ENCODE results near the gene ADSL.

Gene ADSL

DNA sequence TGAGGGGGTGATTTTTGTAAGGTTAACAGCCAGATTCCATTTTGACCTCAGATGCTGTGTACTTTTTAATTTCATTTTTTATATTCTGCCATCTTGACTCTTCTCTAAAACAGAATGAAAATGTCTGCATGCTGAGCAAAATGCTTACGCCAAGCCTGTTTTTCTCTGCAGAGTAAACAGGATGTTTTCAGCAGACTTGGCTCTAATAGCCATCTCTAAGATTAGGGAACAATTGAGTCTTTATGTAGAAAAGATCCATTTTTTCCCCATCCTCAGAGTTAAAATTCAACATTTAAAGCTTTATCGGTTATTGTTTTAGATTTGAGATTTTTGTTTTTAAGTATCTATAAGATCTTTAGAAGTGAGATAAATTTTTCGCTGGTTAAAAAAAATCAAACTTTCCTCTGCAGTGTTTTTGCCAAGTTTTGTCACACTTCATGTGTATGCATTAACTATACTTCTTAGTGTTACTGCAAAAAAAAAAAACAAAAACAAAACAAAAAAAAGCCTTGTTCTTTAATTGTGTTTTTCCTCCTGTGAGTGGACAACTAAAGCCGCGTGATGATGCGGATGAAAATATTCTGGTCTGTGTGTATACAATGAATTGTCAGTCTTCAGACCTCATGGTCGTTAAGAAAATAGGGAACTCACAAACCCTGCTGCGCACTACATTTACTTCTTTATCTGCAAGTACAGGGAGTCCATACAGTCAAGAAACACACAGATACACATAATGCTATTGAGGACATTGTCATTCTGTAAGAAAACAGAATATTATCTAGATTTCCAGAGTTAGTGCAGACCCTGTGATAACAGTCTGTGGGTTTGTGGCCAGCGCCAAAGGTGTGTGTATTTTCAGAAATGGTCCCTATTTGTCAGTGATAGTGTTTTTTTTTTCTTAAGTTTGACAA is 17.5 kb upstream of the ADSL start:
- no peak for DNase-seq

DNA sequence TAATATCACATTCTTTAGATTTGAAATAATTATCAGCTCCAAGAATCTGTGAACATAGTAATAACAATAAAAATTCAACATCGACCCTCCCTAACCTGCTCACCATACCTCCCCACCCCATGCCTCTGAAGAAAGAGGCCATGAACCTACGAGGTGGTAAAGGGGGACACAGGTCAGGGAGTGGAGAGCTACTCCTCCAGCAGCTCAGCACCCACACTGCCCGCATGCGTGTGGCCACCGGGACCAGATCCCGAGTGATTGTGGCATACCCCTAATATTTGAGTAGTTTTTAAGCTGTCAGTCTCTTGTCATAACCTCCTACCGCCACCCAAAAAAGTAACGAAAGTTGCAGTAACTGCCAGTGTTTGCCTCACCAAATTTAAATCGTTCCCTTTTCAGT is 16.8 kb upstream of the ADSL start:
- no peak for DNase-seq

DNA sequence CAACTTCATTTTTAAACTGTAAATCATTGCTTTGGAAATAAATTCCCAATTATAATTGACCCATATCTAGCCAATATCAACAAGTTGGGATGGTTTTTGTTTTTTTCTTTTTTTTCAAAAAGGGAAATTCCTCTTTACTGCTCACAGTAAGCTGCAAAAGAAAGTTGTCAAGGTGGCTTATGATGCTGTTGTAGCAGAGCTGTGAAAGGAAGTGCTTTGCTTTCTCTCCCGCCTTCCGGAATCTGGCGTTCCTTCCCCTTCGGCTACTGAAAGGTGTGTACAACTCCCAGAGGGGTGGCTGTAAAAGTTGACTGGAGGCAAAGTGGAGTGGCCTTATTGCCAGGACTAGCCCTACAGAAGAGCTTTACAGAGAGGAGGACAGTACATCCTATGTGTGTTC is 16.2 kb upstream of the ADSL start:
- DNase-seq, result no peak

DNA sequence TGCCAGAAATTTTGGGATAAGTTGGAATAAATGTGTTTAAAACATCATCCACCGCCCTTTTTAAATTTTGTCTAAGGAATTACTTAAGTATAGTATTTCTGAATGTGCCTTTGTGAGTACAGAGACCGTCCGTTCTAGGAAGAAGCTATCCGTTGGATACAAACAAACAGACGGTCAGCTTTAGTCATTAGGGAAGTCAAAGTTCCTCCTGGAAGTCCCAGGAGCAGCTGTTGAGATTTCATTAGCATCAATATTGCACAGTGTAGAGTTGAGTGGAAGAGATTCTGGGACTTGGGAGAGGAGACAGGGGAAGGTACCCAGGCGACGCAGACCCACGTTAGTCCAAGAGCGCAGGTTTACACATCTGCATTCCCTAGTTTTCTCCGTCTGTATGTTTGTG is 15.7 kb upstream of the ADSL start:
- DNase-seq, result no peak

DNA sequence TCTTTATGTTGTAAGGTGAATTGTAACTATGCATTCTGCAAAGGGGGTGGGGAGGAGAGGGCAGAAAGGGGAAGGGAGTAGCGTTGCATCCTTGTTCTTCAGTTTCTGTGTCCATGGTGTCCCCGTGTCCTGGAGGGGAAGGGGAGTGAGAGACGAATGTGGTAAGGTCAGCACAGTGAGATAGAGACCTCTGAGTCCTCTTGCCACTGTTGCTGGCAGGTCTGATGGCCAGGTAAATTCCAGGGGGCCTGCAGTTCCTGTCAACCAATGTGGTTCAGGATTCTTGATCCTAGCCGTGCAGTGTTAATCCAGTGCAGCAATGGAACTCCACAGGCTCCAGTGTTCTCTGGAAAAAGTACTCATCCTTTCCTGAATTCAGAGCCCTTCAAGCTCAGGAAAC is 14.6 kb upstream of the ADSL start:
- no peak for DNase-seq

DNA sequence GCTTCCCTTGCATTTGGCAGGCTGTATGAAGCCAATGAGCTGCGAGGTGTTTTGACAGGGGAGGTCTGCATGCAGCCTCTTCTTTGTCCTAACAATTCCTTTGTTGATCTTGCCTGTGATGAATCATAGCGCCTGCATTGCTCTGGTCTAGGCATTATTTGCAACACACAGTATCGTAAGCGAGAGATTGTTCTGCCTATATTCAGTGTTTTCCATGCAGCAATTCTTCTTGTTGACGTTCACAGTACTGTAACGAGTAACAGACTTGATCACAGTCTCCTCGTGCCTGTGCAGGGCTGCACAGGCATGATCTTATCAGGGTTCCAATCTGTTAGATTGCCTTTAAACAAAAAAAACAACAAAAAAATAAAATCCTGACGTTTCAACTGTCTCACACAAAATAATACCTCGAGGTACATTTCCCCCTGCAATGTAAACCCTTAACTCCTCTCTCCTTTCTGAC is 13.9 kb upstream of the ADSL start:
- no peak for DNase-seq

DNA sequence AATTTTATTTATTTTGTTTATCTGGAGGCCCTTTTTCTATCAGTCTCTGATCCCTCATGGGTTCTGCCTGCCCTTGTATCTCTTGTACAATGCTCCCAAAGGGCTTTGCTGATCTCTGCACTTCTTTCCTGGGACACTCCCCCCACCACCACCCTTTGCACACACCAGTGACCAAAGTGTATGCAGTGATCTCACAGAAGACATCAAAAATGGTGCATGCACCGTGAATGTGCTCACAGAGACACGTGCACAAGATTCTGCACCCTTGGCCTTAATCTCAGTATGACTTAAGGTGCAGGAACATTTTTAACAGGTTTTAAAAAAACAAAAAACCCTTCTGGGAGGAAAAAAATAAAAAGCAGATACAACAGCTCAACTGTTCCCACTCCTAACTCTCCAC is 12.2 kb upstream of the ADSL start:
- no peak for DNase-seq

DNA sequence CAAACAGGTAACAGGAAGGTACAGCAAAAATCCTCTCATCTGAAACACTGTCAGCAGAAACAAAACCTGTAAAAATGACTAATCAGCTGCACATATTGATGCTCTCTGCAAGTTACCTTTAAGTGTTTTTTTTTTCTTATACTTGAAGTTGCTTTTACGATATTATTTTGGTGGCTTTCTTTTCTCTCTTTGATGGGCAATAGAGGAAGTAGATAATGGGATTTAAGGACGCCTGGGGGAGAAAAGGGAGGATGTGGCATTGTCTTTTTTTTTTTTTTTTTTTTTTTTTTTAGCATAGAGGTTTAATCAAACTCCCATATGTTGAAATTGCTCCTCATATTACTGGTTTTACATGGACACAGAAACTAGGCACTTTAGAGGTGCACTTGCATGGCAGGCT is 11.4 kb upstream of the ADSL start:
- no peak for DNase-seq

DNA sequence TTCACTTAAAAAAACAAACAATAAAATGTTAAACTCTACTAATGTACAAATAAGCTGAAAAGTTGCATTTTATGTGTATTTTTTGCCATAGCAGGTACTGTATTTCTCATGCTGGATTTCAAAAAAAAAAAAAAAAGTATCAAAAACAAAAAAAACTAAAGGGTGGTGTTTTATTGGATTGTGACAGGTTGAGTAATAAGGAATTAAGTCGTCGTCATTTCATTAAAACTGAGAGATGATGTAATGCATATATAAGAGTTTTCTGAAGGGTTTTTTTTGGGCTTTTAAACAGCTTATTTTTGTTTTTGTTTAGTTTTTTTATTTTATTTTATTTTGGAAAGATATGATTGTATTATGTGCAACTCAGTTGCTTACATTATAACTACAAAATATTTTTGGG is 10.9 kb upstream of the ADSL start:
- no peak for DNase-seq

DNA sequence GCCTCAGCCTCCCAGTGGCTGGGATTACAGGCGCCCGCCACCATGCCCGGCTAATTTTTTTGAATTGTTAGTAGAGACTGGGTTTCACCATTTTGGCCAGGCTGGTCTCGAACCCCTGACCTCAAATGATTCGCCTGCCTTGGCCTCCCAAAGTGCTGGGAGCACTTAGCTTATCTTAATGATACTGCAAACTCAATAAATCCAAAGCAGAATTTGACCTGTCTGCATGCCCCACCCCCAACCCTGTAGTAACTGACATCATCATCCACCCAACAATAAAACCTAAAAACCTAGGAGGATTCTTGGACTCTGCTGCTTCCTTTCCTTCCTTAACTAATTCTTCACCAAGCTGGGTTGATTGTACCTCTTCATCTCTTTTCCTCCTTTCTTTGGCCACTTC is 6.3 kb upstream of the ADSL start:
- DNase-seq, result no peak

DNA sequence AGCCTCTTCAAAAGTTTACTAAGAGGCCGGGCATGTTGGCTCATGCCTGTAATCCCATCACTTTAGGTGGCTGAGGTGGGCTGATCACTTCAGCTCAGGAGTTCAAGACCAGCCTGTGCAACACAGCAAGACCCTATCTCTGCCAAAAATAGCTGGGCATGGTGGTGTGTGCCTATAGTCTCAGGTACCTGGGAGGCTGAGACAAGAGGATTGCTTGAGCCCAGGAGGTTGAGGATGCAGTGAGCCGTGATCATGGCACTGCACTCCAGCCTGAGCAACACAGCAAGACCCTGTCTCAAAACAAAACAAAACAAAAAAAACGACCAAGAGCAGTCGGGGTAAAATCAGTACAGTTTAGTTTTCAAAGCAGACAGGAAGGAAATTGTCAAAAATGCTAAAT is 4.7 kb upstream of the ADSL start:
- DNase-seq, result no peak

DNA sequence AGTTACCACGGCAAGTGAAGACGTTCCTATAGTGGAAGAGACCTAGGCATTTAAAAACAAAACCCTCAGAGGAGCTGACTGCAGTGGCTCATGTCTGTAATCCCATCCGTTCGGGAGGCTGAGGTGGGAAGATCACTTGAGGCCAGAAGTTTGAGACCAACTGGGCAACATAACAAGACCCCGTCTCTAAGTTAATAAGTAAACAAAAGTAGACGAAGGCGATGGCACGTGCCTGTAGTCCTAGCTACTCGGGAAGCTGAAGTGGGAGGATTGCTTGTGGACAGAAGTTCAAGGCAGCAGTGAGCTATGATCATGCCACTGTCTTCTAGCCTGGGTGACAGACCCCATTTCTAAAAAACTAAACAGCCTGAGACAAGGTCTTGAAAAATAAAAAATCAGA is 3.8 kb upstream of the ADSL start:
- DNase-seq, result no peak

DNA sequence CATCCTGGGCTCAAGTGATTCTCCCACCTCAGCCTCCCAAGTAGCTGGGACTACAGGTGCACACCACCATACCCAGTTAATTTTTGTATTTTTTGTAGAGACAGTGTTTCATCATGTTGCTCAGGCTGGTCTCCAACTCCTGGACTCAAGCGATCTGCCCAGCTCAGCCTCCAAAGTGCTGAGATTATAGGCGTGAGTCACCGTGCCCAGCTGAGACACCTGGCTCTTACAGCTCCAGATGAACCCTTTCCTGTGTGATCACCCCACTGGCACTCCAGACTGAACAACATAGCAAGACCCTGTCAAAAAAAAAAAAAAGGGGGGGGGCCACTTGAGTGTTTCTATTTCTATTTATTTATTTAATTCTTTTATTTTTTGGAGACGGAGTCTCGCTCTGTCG is 1.0 kb upstream of the ADSL start:
- DNase-seq, result no peak

DNA sequence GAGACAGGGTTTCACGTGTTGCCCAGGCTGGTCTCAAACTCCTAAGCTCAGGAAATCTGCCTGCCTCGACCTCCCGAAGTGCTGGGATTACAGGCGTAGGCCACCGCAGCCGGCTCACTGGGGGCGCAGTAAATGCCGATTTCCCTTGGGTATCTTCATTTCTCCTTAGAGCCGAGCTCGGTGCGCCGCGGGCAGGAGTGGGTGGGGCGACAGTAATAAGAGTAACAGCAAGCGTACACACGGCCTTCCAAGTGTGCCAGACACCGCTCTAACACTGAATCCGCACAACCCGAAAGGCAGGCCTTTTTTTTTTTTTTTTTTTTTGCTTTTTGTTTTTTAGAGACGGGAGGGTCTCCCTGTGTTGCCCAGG is 500 bp upstream of the ADSL start:
- peak; percentile 39 to 49 for DNase-seq

DNA sequence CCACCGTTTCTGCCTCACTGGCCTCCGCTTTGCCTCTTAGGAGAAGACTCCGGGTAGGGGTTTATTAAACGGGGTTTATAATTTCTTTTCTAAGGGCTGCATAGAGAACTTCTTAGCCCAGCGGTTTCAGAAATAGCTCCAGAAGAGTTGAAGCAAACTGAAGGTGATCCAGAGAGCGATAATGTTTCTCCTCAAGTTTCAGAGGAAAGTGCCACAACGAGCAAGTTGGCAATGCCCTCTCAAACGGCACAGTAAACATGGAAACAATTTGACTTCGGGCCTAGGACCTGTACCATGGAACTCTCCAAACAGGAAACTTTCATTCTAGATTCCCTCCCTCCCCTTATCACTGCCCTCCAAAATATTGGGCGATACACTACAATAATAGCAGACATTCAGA is 1.0 kb downstream of the ADSL start:
- no peak for DNase-seq

DNA sequence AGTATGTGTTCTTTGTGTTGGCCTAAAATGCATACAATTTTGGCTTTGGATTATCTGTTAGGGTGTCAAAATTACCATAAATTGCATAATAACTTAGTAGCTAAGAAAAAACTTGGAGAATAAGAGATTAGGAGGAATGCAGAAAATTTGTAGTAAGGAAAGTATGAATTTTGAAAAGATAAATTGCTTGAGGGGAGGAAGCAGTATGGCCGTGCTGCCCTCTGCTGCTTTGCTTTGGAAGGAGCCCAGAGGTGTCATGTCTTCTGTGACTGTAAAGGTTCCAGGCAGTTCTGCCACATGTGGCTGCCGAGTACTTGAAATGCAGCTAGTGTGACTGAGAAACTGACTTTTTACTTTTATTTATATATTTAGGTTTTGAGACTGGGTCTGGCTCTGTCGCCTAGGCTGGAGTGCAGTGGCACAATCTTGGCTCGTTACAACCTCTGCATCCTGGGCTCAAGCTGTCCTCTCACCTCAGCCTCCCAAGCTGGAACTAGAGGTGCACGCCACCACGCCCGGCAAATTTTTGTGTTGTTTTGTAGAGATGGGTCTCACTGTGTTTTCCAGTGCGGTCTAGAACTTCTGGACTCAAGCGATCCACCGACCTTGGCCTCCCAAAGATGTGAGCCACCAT is 1.8 kb downstream of the ADSL start:
- peak; percentile 51 to 53 for DNase-seq

DNA sequence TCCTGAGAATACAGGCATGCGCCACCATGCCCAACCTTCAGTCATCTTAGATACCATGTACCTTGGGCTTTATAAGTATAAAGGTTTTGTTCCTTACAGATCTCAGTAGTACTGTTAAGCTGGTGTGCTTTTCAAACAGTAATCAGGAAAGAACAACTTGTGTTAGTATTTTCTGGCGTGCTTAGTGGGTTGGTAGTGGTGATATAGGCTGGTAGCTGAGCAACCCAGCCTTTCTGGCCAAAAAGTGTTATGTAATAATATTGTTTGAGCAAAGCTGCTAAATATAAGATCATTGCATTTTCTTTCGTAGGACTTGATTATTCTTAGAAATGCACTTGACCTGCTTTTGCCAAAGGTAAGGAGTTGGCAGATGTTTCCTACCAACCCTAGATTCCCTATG is 6.5 kb downstream of the ADSL start:
- DNase-seq, result no peak

DNA sequence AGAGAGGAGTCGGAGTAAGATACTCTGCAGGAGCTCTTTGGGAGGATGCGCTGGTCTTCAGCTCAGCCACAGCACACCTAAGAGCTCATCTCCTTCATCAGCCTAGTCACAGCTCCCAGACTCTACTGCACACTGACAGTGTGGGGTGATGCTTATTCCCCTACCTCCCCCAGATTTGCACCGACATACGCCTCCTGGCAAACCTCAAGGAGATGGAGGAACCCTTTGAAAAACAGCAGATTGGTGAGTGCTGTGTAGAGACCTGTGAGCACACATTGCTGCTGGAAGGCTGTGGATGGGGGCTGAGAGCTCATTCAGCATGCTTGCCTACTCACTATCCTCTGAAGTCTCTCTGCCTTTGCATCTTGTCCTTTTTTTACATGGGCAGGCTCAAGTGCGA is 14.8 kb downstream of the ADSL start:
- no peak for DNase-seq

DNA sequence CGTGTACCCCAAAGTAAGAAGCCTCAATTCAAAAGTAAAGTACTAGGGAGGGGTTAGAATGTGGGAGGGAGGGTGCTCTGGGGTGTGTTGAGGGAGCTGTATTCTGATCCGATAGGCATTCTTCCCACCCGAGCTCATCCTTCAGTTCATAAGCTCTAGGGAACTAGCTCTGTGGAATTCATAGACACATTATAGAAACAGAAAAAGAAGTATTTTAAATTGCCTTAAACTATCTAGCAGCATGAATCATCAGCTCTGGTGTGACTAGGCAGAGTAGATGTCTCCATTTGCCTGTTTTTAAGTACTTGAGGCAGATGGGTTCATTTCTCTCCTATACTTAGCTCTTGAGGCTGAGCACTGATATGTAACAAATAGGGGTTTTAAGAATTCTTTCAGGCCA is 16.8 kb downstream of the ADSL start:
- DNase-seq, result no peak

DNA sequence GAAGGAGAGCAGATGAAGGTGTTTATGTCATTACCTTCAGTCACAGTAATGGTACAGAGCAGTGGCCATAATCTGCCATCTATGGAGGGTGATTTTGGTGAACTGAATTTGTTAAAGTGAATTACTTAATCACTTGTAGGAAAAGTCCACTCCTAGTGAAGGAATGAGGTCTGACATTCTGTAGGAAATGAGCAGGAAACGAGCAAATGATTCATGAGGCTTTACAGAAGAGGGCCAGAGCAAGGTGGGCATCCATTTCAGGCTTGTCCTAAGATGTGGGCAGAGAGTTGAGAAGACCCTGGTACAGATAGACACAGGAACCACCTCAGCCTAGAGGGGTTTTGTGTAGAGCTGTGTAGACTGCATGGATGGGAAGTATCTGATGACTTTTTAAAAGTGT is 18.1 kb downstream of the ADSL start:
- DNase-seq, result no peak

DNA sequence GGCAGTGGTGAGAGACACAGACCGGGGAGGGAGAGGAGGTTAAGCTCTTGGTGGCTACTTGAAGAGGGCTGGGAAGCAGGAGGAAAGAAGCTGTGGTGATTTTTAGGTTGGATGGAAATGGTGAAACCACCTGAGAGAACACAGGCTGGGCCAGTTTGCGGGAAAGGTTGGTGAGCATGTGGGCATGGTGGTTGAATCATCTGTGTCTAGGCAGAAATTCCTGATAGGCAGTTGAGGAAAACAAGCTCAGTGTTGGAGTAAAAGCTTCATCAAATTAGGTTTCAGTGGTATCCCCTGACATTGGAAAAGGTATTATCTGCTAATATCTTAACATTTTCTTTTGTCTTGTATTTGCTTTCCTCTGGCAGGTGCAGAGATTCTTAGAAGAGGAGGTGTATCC is 19.8 kb downstream of the ADSL start:
- DNase-seq, result no peak

DNA sequence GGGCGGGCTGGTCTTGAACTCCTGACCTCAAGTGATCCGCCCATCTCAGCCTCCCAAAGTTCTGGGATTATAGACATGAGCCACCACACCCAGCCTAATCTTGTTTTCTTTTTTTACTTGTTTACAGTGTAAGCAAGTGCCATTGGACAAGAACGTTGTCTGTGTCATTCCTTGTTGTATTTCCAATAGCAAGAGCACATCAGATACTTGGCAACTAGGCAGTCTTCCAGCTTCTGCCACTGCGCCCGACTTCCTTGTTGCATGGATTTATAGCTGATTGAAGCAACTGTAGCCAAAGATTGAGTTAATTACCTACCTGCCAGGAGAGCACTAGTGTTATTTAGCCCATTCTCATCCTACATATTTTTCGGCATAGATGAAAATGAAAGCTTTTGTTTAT is 21.0 kb downstream of the ADSL start:
- DNase-seq, result no peak

DNA sequence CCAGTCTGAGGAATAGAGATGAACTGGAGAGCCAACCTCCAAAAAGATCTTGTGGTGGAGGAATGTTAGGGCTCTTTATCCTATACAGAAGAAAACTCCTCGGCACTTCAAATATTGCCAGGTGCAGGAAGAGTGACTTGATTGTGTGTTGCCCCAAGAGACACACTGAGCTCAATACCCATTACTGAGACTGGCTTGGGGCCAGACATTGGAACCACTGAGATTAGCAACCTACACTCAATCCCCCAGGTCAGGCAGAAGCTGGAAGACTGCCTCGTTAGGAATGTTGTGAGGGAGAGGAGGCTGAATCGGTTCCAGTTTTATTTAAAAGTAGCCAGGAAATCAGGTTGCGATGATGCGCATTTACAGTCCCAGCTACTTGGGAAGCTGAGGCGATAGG is 21.7 kb downstream of the ADSL start:
- no peak for DNase-seq

DNA sequence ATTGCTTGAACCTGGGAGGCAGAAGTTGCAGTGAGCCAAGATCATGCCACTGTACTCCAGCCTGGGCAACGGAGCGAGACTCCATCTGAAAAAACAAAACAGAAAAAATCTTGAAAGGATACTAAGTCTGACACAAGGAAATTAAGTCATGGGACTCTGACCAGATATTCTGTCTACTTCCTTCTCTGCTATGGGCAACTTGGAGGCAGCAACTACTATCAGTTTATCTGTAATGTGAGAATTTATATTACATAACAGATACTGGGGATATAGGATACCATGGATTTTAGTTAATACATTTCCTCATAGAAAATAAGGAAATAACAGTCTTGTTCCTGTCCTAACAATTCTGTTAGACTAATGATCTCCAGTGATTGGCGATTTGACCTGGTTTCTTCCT is 22.5 kb downstream of the ADSL start:
- DNase-seq, result no peak

DNA sequence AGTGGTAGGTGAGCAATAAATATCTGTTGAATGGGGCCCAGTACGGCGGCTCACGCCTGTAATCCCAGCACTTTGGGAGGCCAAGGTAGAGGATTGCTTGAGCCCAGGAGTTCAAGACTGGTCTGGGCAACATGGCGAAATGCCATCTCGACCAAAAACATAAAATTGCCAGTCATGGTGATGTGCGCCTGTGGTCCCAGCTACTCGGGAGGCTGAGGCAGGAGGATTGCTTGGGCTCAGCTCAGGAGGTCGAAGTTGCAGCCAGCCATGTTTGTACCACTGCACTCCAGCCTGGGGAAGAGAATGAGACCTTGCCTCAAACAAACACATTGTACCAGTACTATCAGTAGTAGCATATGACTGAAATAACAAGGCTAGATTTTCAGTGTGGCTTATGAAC is 28.3 kb downstream of the ADSL start:
- DNase-seq, result no peak
